Retina (tissue), 1 donor: ENCODE results near the gene TOR1AIP2.
"Not testable (repeated sequence)": the region's sequence is repeated elsewhere in the genome, so short reads cannot be mapped to it uniquely, and the experiment has no call there.

ENCODE experiments used
- DNase-seq: peaks from one replicate; pipeline ENCODE4 v3.0.0-alpha.2; 2016

Gene TOR1AIP2

GRCh38 chr1:179805291-179806195, 72.1 kb downstream of the TOR1AIP2 start:
- no peak for DNase-seq

- DNase-seq: not testable (repeated sequence)
Observed at GRCh38 chr1:179804417-179804816, 73.2 kb downstream of the TOR1AIP2 start.

DNA sequence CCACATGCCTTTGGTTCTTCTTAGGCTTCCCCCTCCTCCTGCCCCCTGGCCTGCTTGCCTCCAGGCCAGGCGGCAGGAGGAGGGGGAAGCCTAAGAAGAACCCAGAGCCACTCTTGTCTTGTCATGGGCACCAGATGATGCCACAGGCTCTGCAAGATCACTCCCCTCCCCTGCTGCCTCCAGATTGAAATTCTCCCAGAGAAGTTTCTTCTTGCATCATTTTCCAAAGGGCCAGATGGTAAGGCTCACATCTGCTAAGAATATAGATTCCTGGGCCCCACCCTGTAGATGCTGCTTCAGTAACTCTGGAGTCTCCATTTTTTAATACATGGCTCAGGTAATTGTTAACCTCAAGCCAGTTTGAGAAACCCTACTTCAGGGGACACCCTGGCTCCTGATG, 73.7 kb downstream of the TOR1AIP2 start:
- DNase-seq: no peak

- peak; percentile 47 for DNase-seq
Observed at GRCh38 chr1:179803104-179803503, 74.5 kb downstream of the TOR1AIP2 start.

DNA sequence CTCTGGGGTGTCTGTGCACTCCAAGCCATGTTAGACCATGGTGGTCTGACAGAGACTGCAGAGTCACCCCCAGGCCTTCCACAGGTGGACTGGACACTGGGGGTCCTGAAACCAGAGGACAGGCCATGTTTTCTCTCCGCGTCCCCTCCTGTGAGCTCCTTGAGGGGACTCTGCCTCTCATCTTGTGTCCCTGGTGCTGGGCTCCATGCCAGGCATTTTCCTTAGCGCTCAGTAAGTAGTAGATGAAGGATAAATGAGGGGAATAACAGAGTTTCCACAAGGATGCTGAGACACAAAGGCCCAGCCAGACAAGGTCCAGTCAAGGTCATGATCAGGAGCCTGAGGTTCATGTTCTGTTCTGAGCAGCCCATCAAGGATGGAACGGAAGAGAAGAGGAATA, 77.1 kb downstream of the TOR1AIP2 start:
- no peak for DNase-seq

DNA sequence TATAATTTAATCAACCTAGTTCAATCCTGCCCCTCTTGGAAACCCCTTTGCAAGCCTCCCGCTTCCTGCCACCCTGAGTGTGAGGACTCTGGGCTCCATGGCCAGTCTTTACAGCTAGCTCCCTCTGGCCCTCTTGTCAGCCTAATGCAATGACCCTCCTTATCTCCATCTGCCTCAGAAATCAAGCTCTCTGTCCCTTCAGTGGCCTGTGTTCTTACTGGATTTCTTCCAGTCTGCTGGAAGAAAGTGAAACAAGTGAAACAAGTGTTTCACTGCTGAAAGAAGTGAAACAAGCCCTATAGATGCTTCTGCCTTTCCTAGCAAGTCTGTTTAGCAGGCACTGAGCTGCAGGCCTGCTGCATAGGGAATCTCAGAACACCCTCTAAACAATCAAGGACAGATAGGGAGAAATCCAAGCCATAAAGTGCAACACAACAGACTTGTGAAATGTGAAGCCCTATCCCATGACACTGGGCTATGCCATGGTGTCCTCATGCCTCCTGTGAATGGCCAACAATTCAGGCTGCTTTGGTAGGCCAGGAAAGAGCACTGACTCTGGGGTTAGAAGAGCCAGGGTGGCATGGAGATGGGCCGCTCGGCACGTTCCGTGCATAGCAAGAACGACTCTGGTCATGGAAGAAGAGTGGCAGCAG, 78.6 kb downstream of the TOR1AIP2 start:
- no peak for DNase-seq

DNA sequence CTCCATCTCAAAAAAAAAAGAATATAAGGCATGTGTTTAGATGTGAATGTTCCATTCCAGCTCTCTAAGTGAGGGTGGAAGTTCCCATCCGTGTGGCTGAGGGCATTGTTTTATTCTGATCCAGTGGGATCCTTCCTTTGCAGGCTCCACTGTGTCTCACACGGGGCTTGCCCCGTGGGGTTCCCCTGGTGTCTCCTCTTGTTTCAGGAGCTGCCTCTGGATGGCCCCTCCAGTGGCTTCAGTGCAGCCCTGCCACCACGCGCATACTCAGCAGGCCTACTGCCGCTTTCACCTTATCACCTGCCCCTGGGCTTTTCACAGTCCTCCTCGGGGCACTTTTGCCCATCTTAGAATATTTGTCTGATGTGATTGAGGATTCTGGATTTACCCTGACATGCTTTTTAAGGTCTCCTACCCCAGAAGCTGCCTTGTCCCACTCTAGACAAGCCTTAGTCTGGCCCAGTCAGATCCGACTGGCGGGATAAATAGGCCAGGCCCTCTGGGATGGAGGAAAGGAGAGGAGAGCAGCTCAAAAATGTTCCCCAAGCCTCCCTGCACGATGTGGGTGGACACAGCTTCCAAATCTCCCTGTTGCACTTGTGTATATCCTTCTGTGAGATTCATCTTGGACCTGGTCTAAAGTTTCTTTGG, 79.3 kb downstream of the TOR1AIP2 start:
- DNase-seq: no peak

GRCh38 chr1:179794669-179795068, 82.9 kb downstream of the TOR1AIP2 start:
- DNase-seq: no peak

- no peak for DNase-seq
Observed at GRCh38 chr1:179794146-179794545, 83.5 kb downstream of the TOR1AIP2 start.

DNA sequence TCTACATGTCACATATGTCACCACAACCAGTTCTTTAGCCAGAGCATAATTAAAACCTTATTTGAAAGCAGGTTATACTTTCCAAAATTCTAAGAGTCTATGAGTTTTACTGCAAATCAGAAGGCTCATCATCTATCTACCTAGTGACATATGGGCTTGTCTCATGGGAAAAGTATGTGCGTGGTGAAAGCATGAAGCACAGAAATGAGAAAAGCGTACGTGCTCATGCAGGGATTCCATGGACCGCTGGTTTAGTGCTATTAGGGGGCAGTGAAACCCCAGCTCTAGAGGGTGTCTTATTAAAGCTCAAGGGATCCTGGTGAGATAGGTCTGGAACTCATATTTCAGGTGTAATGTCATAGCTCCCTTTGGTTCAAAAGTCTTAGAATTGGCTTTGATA, 84.3 kb downstream of the TOR1AIP2 start:
- DNase-seq: no peak
